ENCODE results near the gene SAYSD1. TPM values are rescaled to one million over a fixed set of nuclear protein-coding genes. Genes with fewer than 3 reads are reported as not detected.

SAYSD1 gene
- total RNA-seq, 4 donors from 2014 or later, result 2.2 to 30.7 (median 21.1) TPM

DNA sequence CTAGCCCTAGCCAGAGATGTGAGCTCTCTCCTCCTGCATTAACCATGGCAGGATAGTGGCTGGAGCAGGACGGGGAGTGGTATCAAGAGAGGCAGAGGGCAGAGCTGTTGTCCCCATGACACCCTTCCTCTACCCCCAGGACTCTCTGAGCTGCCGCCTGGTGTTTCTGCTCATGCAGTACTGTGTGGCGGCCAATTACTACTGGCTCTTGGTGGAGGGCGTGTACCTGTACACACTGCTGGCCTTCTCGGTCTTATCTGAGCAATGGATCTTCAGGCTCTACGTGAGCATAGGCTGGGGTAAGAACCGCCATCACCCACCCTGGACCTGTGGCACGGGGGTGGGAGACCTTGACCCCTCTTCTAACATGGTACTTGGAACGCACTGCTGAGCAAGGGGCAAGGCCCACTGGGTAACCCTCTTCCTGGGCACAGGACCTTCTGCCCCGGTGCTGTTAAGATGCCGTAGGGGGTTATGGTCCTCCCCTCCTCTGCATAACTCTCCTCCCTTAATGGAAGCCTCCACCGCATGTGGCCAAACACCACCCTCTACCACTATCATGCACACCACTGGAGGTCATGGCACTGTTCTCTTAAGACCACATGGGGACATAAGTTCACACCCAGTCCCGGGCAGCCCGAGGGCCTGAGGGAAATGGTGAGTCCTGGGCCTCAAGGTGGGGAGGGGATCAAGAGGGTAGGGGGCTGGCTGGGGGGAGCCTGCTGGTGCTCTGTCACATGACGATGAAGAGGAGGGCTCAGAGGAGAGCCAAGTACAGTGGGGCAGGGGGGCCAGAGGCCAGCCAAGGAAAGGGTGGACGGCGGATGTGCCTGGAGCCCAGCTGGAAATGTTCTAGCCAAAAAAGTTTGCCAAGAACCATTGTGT lies 41.3 kb downstream of the SAYSD1 start:
- in situ Hi-C loops (cut with MboI; ENCODE audit: low pct_ligation_motif_present in 1 of 4, low pct_unique_long_range_greater_than_20kb in 1 of 4, low sequenced_read_pairs in 3 of 4), result no loop called here
- Histone ChIP-seq H3K27me3 (no peaks in the 10 kb centered on the region), H3K4me3 (no peak overlapping the region), H3K27ac (no peak overlapping the region), H3K36me3 (no peaks in the 10 kb centered on the region), H3K9me3 (no peaks in the 10 kb centered on the region), H3K4me1 (no peaks in the 10 kb centered on the region)
- no peak for DNase-seq
- TF ChIP-seq EP300 (IDR thresholded peaks at IDR 0.05; ENCODE audit: low read depth), result no peak
- no peak for TF ChIP-seq POLR2AphosphoS5 (IDR thresholded peaks at IDR 0.05)
- TF ChIP-seq, protein P1, sequence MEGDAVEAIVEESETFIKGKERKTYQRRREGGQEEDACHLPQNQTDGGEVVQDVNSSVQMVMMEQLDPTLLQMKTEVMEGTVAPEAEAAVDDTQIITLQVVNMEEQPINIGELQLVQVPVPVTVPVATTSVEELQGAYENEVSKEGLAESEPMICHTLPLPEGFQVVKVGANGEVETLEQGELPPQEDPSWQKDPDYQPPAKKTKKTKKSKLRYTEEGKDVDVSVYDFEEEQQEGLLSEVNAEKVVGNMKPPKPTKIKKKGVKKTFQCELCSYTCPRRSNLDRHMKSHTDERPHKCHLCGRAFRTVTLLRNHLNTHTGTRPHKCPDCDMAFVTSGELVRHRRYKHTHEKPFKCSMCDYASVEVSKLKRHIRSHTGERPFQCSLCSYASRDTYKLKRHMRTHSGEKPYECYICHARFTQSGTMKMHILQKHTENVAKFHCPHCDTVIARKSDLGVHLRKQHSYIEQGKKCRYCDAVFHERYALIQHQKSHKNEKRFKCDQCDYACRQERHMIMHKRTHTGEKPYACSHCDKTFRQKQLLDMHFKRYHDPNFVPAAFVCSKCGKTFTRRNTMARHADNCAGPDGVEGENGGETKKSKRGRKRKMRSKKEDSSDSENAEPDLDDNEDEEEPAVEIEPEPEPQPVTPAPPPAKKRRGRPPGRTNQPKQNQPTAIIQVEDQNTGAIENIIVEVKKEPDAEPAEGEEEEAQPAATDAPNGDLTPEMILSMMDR (IDR thresholded peaks at IDR 0.05), result no peak
- TF ChIP-seq POLR2A (IDR thresholded peaks at IDR 0.05), result no peak
- intact Hi-C loops (cut with DNase I; ENCODE audit: low total_unique reads), result no loop called here
- 80 to 86% methylated on average over 3 to 17 of the region's 17 CpGs for WGBS, 2 donors (ENCODE audit: low coverage in 1 of 2)

DNA sequence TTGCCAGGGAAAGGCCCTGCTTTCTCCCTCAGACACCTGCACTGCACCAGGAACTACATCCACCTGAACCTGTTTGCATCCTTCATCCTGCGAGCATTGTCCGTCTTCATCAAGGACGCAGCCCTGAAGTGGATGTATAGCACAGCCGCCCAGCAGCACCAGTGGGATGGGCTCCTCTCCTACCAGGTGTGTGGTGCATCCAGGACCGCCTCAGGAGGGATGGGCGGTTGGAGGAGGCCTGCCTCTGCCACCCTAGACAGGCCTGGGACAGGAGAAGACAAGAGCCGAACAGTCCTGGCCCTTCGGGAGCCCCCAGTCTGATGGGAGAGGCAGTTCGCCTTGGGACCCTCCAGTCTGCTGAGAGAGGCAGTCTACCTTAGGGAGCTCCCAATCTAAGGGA lies 42.2 kb downstream of the SAYSD1 start:
- WGBS, 2 donors (ENCODE audit: low coverage in 1 of 2), result 98% methylated on average over 8 of the region's 9 CpGs; no CpG with 5 or more reads in 1 of the 2 donors

DNA sequence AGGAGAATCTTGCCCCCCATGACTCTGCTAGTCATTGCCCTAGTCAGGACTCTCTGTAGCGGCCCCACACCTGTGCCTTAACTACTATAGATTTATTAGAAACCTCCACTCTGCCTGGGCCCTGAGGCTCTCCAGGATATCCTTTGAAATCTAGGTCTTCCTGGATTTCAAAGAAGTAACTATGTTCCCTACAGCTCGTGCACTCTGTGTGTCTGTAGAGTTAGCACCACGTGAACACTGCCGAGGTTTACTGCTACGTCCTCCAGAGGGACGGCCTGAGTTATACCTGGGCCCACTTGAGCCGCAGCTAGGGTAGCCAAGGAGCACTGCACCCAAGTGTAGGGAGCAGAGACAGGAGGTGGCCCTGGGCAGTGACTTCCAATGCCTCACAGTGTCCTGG lies 46.6 kb downstream of the SAYSD1 start:
- TF ChIP-seq POLR2A (IDR thresholded peaks at IDR 0.05) (no peak), EP300 (IDR thresholded peaks at IDR 0.05; ENCODE audit: low read depth) (no peak), POLR2AphosphoS5 (IDR thresholded peaks at IDR 0.05) (no peak)
- TF ChIP-seq, protein P1 (IDR thresholded peaks at IDR 0.05), result no peak
- Histone ChIP-seq H3K4me3 (no peak overlapping the region), H3K36me3 (no peaks in the 10 kb centered on the region), H3K27me3 (no peaks in the 10 kb centered on the region), H3K9me3 (no peaks in the 10 kb centered on the region), H3K4me1 (no peaks in the 10 kb centered on the region), H3K27ac (no peak overlapping the region)
- WGBS, 2 donors (ENCODE audit: low coverage in 1 of 2), result 60 to 75% methylated on average over 1 to 7 of the region's 7 CpGs
- DNase-seq, result no peak
- in situ Hi-C loops (cut with MboI; ENCODE audit: low pct_ligation_motif_present in 1 of 4, low pct_unique_long_range_greater_than_20kb in 1 of 4, low sequenced_read_pairs in 3 of 4), result no loop called here
- intact Hi-C loops (cut with DNase I; ENCODE audit: low total_unique reads), result no loop called here

More for the DNA sequence above, 42.2 kb downstream of the SAYSD1 start:
- Histone ChIP-seq H3K27ac (no peak overlapping the region), H3K9me3 (no peaks in the 10 kb centered on the region), H3K4me1 (no peaks in the 10 kb centered on the region), H3K27me3 (no peaks in the 10 kb centered on the region), H3K4me3 (no peak overlapping the region), H3K36me3 (no peaks in the 10 kb centered on the region)
- DNase-seq, result no peak
- intact Hi-C loops (cut with DNase I; ENCODE audit: low total_unique reads) (no loop called here), in situ Hi-C loops (cut with MboI; ENCODE audit: low pct_ligation_motif_present in 1 of 4, low pct_unique_long_range_greater_than_20kb in 1 of 4, low sequenced_read_pairs in 3 of 4) (no loop called here)
- TF ChIP-seq EP300 (IDR thresholded peaks at IDR 0.05; ENCODE audit: low read depth), result no peak
- no peak for TF ChIP-seq POLR2AphosphoS5 (IDR thresholded peaks at IDR 0.05)
- TF ChIP-seq POLR2A (IDR thresholded peaks at IDR 0.05), result no peak
- TF ChIP-seq, protein P1 (IDR thresholded peaks at IDR 0.05), result no peak

DNA sequence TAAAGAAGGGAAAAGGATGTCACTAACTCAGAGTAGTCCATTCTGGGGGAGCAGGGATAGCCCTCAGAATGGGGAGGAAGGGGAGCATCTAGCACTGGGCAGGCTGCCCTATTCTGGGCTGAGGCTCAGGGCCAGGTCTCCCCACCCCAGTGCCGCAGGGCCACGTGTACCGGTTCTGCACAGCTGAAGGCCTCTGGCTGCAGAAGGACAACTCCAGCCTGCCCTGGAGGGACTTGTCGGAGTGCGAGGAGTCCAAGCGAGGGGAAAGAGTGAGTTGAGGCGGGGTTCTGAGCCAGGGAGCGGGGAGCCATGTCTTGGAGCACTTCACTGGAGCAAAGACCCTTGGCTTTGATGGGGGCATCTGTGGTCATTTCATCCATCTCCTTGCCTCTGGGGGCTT lies 49.4 kb downstream of the SAYSD1 start:
- Histone ChIP-seq H3K9me3 (no peaks in the 10 kb centered on the region), H3K27ac (no peak overlapping the region), H3K36me3 (no peaks in the 10 kb centered on the region), H3K4me1 (peaks cover 0 to 3% (median 1%) of the 10 kb centered on the region in 4 donors), H3K4me3 (no peak overlapping the region), H3K27me3 (peaks cover 7% of the 10 kb centered on the region)
- no peak for DNase-seq
- 89% methylated on average over 8 of the region's 8 CpGs; no CpG with 5 or more reads in 1 of the 2 donors for WGBS, 2 donors (ENCODE audit: low coverage in 1 of 2)
- intact Hi-C loops (cut with DNase I; ENCODE audit: low total_unique reads) (no loop called here), in situ Hi-C loops (cut with MboI; ENCODE audit: low pct_ligation_motif_present in 1 of 4, low pct_unique_long_range_greater_than_20kb in 1 of 4, low sequenced_read_pairs in 3 of 4) (no loop called here)
- no peak for TF ChIP-seq EP300 (IDR thresholded peaks at IDR 0.05; ENCODE audit: low read depth)
- TF ChIP-seq, protein P1 (IDR thresholded peaks at IDR 0.05), result no peak
- no peak for TF ChIP-seq POLR2A (IDR thresholded peaks at IDR 0.05)
- TF ChIP-seq POLR2AphosphoS5 (IDR thresholded peaks at IDR 0.05), result no peak
